GM12801 (cell line): ENCODE measurements around the gene MOB3A.

Experiments
- CTCF ChIP-seq: IDR thresholded peaks from one replicate; pipeline ENCODE4 v1.5.1; 2011; ENCODE audit warnings: control low read depth; ENCODE audit not compliant: insufficient read length; ENCODE audit errors: extremely low read depth

MOB3A gene

GRCh38 chr19:2048104-2048958 lies 47.8 kb downstream of the MOB3A start:
- TF ChIP-seq CTCF, result no peak

- no peak for TF ChIP-seq CTCF
Observed at GRCh38 chr19:2047449-2048103, 48.5 kb downstream of the MOB3A start.

- TF ChIP-seq CTCF, result no peak
Observed at GRCh38 chr19:2047076-2047448, 49.1 kb downstream of the MOB3A start.

- no peak for TF ChIP-seq CTCF
Observed at GRCh38 chr19:2046046-2046907, 49.8 kb downstream of the MOB3A start.

GRCh38 chr19:2045501-2046045 lies 50.6 kb downstream of the MOB3A start:
- no peak for TF ChIP-seq CTCF

GRCh38 chr19:2044709-2045500 lies 51.2 kb downstream of the MOB3A start:
- TF ChIP-seq CTCF, result no peak
